Measurements from ENCODE around the gene NXPE2.
"Not testable (repeated sequence)": the region's sequence is repeated elsewhere in the genome, so short reads cannot be mapped to it uniquely, and the experiment has no call there.

The NXPE2 gene

DNA sequence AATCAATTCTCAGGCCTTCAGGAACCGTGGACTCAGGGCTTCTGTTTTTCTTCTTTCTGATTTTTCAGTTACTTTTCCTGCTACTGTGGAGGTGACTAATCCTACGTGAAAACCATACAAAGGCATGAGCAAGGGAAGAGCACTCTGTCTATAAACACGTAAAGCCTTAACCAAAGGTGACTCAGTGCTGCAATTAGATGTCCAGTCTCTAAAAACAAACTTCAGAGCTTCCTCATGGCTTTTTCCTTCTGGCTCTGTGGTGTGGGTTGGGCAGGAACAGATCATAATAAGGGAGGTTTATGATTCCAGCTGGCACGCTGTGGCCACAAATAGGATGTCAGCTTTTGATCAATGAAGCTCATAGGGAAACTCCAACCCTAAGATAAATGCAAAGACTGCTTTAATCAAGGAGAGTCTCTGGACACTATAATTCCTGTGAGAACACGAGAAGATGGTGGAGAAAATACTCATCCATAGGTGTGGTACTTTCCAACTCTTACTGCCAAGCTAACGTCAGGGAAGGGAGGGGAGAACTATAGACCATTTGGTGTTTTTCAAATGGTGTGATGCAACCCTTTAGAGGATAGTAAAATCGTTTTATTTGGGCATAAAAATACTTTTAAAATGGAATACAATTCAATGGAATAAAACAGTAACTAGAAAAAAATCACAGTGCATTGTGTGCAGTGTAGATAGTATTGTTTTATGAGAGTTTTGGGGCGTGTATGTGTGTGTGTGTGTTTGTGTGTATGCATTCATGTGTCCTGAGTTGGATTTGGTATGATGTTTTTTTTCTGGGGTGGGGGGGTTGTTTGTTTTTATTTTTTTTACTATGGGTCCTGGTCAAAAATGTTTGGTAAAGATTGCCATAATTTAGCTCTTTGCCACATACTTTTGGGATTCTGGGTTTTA lies at the start of gene NXPE2:
NXPE2 (plus strand) TSS at position 403 of the 912 bp plus-strand sequence; CDS start at position 452, 49 bp downstream.
- no peak for DNase-seq

- DNase-seq = not testable (repeated sequence)
Measured at GRCh38 chr11:114631445-114631965, 46.8 kb upstream of the NXPE2 start.

- DNase-seq = not testable (repeated sequence)
Measured at GRCh38 chr11:114639440-114639839, 38.9 kb upstream of the NXPE2 start.

- DNase-seq = no peak
Measured at GRCh38 chr11:114650661-114651060, 27.7 kb upstream of the NXPE2 start.

- no peak for DNase-seq
Measured at GRCh38 chr11:114651145-114651718, 27.1 kb upstream of the NXPE2 start.

- DNase-seq = no peak
Measured at GRCh38 chr11:114653148-114653547, 25.2 kb upstream of the NXPE2 start.

DNA sequence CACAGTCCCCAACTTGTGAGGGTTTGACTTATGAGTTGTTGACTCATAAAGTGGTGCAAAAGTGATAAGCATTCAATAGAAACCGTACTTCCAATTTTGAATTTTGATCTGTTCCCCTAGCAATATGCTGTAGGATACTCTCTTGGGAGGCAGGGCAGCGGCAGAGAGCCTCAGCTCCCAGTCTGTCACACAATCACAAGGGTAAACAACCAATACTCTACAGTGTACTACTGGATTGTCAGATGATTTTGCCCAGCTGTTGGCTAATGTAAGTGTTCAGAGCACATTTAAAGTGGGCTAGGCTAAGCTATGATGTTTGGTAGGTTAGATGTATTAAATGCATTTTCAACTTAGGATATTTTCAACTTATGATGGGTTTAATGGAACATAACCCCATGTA lies 13.7 kb upstream of the NXPE2 start:
- no peak for DNase-seq

GRCh38 chr11:114666760-114667159 lies 11.6 kb upstream of the NXPE2 start:
- DNase-seq = no peak

DNA sequence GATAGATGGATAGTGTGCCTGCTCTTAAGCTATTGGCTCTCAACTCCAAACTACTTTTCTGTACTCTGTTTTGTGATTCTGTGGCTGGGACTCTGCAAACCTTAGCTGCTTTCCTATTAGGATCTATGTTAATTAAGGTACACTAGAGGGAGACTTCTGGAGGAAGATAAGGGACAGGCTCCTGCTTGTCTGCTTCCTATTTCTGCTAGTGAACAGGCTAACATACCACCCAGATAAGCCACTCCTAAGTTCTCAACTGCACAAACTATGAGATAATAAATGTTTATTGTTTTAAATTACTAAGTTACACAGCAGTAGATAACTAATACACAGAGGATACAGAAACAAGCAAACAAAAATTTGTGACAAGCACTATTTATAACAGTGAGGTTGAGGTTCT lies 10.2 kb upstream of the NXPE2 start:
- no peak for DNase-seq

- no peak for DNase-seq
Measured at GRCh38 chr11:114673661-114674060, 4.7 kb upstream of the NXPE2 start.

GRCh38 chr11:114679505-114679904 lies 1.2 kb downstream of the NXPE2 start:
- DNase-seq = no peak

DNA sequence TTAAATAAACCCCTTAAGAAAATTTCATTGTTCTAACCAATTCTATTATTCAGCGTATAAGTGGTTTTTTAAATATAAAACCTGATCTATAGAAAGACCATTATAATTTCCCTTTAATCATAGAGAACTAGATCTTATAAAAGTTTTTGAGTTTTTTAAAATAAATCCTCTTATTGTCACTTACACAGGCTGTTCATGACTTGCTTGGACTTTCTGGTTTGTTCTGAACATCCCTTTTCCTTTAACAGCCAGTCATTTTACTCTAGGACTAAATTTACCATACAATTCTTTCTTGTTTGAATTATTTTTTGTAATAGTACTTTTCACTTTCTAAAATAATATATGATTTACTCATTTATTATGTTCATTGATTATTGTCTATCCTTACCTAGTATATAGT lies 4.7 kb downstream of the NXPE2 start:
- DNase-seq = no peak

DNA sequence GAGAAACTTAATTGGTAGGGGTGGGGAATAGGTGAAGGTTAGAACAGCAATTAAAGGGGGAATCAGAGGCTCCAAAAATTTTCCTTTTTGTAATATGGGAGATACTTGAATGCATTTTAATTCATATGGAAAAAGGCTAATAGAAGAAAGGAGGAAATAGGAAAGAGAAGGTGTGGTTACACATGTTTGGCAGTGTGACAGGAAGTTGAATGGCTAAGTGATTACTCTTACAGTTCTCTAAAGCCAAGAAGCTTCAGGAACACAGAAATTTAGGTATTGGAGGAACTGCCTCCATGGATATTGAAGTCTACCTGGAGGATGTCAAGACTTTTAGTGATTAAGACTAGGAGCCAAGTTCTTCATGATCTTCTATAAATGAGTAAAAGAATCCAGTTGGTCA lies 6.3 kb downstream of the NXPE2 start:
- no peak for DNase-seq

- DNase-seq = no peak
Measured at GRCh38 chr11:114685097-114685496, 6.8 kb downstream of the NXPE2 start.

DNA sequence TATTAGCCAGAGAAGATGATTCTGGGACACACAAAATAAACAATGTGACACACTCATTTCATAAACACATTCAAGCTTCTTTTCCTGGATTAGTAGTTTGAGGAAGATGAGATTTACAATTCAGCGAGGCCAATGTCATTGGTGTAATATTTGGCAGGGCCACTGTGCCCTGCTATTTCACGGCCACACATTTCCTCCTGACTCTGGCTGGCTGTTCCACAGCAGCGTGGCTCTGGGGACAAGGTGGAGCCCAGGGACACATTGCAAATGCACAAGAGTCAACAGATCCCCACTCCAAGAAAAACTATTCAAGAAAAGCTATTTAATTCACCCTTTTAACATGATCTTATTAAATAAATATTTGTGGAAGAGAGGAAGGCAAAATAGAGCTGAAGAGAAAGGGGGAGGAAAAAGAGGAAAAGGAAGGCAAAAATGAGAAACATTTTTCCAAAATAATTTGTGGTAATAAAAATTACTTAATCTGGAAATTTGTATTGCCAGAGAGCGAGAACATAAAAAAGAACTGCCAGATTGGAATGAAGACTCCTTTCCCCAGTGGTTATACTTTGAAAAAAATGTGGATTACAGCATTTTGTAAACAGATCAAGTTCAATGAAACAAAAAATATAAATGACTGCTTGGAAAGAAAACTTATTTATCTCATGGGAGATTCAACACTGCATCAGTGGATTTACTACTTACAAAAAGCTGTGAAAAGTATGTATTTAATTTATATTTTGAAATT lies 27.1 kb downstream of the NXPE2 start:
- DNase-seq = no peak

DNA sequence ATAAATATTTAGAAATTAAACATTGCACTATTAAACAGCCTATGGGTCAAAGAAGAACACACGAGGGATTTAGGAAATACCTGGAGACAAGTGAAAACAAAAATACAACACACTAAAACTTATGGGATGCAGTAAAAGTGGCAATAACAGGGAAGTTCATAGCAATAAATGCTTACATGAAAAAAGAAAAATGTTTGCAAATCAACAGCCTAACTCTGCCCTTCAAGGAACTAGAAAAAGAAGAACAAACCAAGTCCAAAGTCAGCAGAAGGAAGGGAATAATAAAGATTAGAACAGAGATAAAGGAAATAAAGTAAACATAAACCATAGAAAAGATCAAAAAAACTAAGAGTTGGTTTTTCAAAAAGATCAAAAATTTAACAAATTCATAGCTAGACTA lies 31.6 kb downstream of the NXPE2 start:
- DNase-seq = no peak

DNA sequence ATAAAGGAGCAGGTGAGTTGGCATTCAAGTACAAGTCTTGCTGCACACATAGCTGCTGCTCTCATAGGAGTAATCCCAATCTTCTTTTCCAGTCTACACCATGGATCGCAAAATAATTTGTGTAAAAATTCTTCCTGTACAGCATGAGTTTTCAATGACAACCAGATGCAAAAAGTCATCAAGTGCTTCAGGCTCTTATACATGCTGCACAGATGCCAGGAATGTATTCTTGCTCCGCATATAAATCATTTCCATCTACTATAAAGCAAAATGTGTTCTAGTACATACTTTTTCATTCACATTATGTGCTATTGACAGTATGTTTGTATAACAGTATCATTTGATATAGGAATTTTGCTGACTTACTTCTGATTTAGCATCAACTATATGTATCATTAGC lies 35.4 kb downstream of the NXPE2 start:
- DNase-seq = no peak

- no peak for DNase-seq
Measured at GRCh38 chr11:114719562-114719961, 41.2 kb downstream of the NXPE2 start.

GRCh38 chr11:114724916-114725524 lies 46.7 kb downstream of the NXPE2 start:
- no peak for DNase-seq

- DNase-seq = no peak
Measured at GRCh38 chr11:114725623-114726022, 47.3 kb downstream of the NXPE2 start.

- DNase-seq = no peak
Measured at GRCh38 chr11:114736806-114737205, 58.5 kb downstream of the NXPE2 start.

DNA sequence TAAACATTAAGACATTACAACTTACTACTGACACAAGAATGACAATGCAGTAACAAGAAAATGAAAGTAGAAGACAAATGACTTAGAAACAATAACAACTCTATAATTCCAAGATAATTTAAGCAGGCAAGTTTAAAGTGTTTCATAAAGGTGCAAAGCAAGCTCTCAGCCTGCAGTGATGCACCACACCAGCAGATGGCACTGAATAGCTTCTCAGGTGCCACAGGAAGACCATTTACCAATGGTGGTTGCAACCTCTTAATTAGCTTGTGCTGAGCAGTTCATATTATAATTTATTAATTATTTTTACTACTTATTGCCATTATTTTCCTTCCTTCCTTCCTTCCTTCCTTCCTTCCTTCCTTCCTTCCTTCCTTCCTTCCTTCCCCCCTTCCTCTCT lies 60.6 kb downstream of the NXPE2 start:
- peak; percentile 78 for DNase-seq

- DNase-seq = no peak
Measured at GRCh38 chr11:114745150-114745671, 66.9 kb downstream of the NXPE2 start.

Data from NCI-H1105 treated with DMSO at 0.1 percent for 48 hours (cell line).